ENCODE measurements around the gene DNAH7. TPM values are rescaled to one million over a fixed set of nuclear protein-coding genes. Genes with fewer than 3 reads are reported as not detected.

DNAH7 gene
- total and polyA plus RNA-seq, 12 donors: 0.10 to 0.74 (median 0.23) TPM; not detected in 2

- no peak for ATAC-seq
- DNase-seq: no peak
- 85 to 89% methylated on average over 2 of the region's 2 CpGs for WGBS, 2 donors
- intact Hi-C loops (cut with DNase I): no loop called here
- TF ChIP-seq CTCF (IDR thresholded peaks at IDR 0.05): no peak
- Histone ChIP-seq H3K9me3 (no peaks in the 10 kb centered on the region), H3K27ac (no peak overlapping the region), H3K4me3 (no peak overlapping the region), H3K27me3 (no peaks in the 10 kb centered on the region), H3K36me3 (no peaks in the 10 kb centered on the region), H3K4me1 (no peaks in the 10 kb centered on the region)
Measured at GRCh38 chr2:195859513-195859912, 209.1 kb downstream of the DNAH7 start.

GRCh38 chr2:195857132-195857531, 211.5 kb downstream of the DNAH7 start:
- Histone ChIP-seq H3K9me3 (no peaks in the 10 kb centered on the region), H3K4me3 (no peak overlapping the region), H3K27ac (no peak overlapping the region), H3K4me1 (no peaks in the 10 kb centered on the region), H3K36me3 (no peaks in the 10 kb centered on the region), H3K27me3 (no peaks in the 10 kb centered on the region)
- TF ChIP-seq CTCF (IDR thresholded peaks at IDR 0.05): no peak
- no peak for DNase-seq
- 71 to 73% methylated on average over 2 of the region's 2 CpGs for WGBS, 2 donors
- no peak for ATAC-seq
- intact Hi-C loops (cut with DNase I): no loop called here

- 72 to 78% methylated on average over 3 of the region's 3 CpGs for WGBS, 2 donors
- Histone ChIP-seq H3K36me3 (no peaks in the 10 kb centered on the region), H3K27ac (no peak overlapping the region), H3K4me1 (no peaks in the 10 kb centered on the region), H3K27me3 (no peaks in the 10 kb centered on the region), H3K9me3 (peaks cover 0 to 6% (median 0%) of the 10 kb centered on the region in 11 donors), H3K4me3 (no peak overlapping the region)
- intact Hi-C loops (cut with DNase I): no loop called here
- TF ChIP-seq CTCF (IDR thresholded peaks at IDR 0.05): no peak
- ATAC-seq: no peak
- no peak for DNase-seq
Measured at GRCh38 chr2:195850764-195851163, 217.9 kb downstream of the DNAH7 start.

GRCh38 chr2:195848119-195848899, 220.3 kb downstream of the DNAH7 start:
- Histone ChIP-seq H3K27ac (no peak overlapping the region), H3K9me3 (peaks cover 0 to 10% (median 0%) of the 10 kb centered on the region in 11 donors), H3K4me3 (no peak overlapping the region), H3K4me1 (no peaks in the 10 kb centered on the region), H3K27me3 (no peaks in the 10 kb centered on the region), H3K36me3 (no peaks in the 10 kb centered on the region)
- intact Hi-C loops (cut with DNase I): no loop called here
- 84 to 85% methylated on average over 4 of the region's 4 CpGs for WGBS, 2 donors
- no peak for TF ChIP-seq CTCF (IDR thresholded peaks at IDR 0.05)
- DNase-seq (no peak), ATAC-seq (no peak)
